GM13977 (cell line): Measurements from ENCODE around the gene SLC9B2.
A peak's percentile ranks its signal among the peaks of the same experiment; 100 is the strongest.

ENCODE experiments used
- DNase-seq: peaks from one replicate; pipeline ENCODE4 v3.0.0; 2012; ENCODE audit warnings: low spot score
- in situ Hi-C: fragments of 300-500 bp; cut with MboI; formaldehyde crosslinking; loops from one replicate; pipeline ENCODE4 v1.12.0; 2022; ENCODE audit warnings: low sequenced_read_pairs, low pct_unique_long_range_greater_than_20kb, mixed read lengths, inconsistent platforms; ENCODE audit not compliant: unreplicated experiment
- TF ChIP-seq, protein P1 (sequence below): IDR thresholded peaks from 2 replicates; pipeline ENCODE4 v1.5.1; 2012; ENCODE audit warnings: mild to moderate bottlenecking, control low read depth; ENCODE audit not compliant: insufficient read depth; ENCODE audit errors: extremely low read depth, missing control alignments

SLC9B2 gene, protein sequence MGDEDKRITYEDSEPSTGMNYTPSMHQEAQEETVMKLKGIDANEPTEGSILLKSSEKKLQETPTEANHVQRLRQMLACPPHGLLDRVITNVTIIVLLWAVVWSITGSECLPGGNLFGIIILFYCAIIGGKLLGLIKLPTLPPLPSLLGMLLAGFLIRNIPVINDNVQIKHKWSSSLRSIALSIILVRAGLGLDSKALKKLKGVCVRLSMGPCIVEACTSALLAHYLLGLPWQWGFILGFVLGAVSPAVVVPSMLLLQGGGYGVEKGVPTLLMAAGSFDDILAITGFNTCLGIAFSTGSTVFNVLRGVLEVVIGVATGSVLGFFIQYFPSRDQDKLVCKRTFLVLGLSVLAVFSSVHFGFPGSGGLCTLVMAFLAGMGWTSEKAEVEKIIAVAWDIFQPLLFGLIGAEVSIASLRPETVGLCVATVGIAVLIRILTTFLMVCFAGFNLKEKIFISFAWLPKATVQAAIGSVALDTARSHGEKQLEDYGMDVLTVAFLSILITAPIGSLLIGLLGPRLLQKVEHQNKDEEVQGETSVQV

DNA sequence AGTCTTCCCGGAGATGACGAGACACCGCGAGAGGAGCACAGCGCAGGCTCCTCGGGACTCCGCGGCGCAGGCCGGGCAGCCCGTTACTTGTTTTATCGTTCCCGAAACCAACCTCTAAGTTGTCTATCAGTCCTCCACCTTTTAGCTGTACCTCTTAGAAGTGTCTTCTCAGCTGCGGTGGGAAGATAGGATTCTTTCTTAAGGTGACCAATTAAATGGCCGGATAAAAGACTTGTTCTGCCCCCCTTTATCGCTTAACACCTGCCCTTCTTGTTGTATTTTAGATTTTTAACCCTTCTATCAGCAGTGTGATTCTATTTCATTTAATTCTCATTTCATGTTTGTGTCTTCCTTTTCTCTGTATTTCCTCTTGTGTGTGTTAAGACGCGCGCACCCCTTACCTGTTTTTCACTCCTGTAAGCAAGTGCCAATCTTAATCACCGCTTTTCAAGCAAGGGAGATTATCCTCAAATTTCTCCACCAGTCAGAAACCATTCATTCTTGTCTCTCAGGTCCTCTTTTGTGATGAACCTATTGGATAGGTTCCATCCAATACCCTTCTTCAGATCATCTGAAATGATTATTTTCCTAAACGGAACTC is at the start of gene SLC9B2:
Gene SLC9B2 (minus strand): TSS at position 15 of the 601 bp plus-strand sequence. CDS start 9,211 bp downstream, outside the sequence.
- in situ Hi-C loops, result no loop called here
- TF ChIP-seq, protein P1, sequence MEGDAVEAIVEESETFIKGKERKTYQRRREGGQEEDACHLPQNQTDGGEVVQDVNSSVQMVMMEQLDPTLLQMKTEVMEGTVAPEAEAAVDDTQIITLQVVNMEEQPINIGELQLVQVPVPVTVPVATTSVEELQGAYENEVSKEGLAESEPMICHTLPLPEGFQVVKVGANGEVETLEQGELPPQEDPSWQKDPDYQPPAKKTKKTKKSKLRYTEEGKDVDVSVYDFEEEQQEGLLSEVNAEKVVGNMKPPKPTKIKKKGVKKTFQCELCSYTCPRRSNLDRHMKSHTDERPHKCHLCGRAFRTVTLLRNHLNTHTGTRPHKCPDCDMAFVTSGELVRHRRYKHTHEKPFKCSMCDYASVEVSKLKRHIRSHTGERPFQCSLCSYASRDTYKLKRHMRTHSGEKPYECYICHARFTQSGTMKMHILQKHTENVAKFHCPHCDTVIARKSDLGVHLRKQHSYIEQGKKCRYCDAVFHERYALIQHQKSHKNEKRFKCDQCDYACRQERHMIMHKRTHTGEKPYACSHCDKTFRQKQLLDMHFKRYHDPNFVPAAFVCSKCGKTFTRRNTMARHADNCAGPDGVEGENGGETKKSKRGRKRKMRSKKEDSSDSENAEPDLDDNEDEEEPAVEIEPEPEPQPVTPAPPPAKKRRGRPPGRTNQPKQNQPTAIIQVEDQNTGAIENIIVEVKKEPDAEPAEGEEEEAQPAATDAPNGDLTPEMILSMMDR, result no peak
- peak; percentile 18 for DNase-seq

DNA sequence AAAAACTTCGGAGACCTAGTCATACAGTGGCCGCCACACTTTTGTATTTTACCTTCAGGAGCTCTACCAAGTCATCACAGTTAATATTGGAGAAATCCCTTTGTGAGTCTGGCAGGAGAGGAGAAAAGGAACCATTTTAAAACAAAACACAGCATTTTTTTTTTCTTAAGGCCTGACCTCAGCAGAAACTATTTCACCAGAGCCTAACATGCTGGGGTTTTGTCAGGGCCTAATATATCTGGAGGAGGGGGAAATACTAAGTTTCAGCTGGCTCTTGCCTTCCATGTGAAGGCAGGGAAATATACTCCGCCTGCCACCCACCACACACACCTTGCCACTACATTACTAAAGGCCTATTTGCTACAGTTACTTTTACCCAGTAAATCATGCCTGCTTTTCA is 49.6 kb upstream of the SLC9B2 start:
- DNase-seq, result no peak
- in situ Hi-C loops, result no loop called here
- TF ChIP-seq, protein P1, result no peak

DNA sequence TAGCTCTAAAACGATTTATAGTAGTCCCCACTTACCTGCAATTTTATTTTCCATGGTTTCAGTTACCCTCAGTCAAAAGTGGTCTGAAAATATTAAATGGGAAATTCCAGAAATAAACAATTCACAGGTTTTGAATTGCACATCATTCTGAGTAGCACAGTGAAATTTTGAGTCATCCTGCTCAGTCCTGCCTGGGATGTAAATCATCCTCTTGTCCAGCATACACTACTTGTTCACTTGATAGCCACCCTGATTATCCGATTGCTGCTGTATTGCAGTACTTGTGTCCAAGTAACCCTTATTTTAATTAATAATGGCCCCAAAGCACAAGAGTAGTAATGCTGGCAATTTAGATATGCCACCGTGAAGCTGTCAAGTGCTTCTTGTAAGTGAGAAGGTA is 46.6 kb upstream of the SLC9B2 start:
- TF ChIP-seq, protein P1, result no peak
- in situ Hi-C loops, result no loop called here
- DNase-seq, result no peak

DNA sequence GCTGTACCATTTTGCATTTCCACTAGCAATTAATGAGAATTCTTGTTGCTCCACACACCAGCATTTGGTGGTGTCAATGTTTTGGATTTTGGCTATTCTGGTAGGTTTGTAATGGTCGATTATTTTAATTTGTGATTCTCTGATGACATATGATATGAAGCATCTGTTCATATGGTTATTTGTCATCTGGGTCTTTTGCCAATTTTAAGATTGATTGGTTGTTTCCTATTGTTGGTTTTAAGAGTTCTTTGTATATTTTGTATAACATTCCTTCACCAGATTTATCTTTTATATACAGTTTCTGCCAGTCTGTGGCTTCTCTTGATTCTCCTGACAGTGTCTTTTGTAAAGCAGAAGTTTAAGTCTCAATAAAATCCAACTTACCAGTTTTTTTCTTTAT is 41.6 kb upstream of the SLC9B2 start:
- in situ Hi-C loops, result no loop called here
- DNase-seq, result no peak
- TF ChIP-seq, protein P1, result no peak

DNA sequence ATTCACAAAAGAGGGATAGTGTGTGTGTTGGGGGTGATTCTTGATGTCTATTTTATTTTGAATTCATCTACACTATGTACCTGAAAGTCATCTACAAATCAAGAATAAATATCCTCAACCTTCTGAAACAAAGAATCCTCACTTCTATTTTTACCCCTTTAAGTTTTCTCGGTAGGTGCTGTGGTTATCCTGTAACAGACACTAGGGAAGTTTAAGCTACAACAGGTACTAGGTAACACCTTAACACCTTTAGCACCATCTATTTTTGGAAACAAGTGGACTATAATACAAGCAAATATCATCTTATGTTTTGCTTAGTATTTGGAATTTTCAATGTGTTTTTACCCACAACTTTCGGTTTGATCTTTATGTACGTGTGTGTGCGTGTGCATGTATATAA is 35.0 kb upstream of the SLC9B2 start:
- DNase-seq, result no peak
- TF ChIP-seq, protein P1, result no peak
- in situ Hi-C loops, result no loop called here

DNA sequence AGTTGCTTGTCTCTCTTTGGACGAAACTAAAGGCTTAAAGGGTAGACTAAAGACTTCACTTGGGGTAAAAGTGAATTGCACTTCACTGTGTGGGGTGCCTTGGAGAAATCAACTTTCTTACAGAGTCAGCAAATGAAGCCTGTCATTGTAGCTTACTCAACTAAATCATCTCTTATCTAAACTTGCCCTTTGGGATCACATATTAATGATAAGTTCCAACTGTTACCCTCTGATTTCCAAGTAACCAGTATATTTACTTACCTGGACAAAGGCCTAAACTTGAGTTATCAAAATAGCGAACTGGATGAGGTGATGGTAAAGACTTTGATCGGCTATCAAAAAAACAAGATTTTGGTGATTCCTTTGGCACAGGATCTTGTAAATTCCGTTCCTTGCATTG is 32.0 kb upstream of the SLC9B2 start:
- TF ChIP-seq, protein P1, result no peak
- no peak for DNase-seq
- in situ Hi-C loops, result no loop called here
